Mesenchymal stem cell (in vitro differentiated cells and primary cell): Measurements from ENCODE around the gene NKD2.

ENCODE experiments used
- DNase-seq: peaks from one replicate; pipeline ENCODE4 v3.0.0-alpha.2; 2013
- H2AFZ ChIP-seq: one replicate; pipeline ENCODE4 v1.6.1; 2013; ENCODE audit warnings: low read depth, mild to moderate bottlenecking, control low read depth, inconsistent platforms, low read length, moderate library complexity
- H2AK5ac ChIP-seq: 2 replicates; pipeline ENCODE4 v1.6.1; 2013; ENCODE audit warnings: low read length, moderate library complexity, mild to moderate bottlenecking, inconsistent platforms; ENCODE audit not compliant: severe bottlenecking
- H2BK120ac ChIP-seq: one replicate; pipeline ENCODE4 v1.6.1; 2013; ENCODE audit warnings: low read depth, mild to moderate bottlenecking, inconsistent platforms, low read length, moderate library complexity
- H2BK12ac ChIP-seq, 2 experiments: one replicate each; pipeline ENCODE4 v1.6.1; 2013; ENCODE audit warnings: inconsistent platforms in 2 of 2, low read length in 2 of 2, mild to moderate bottlenecking in 2 of 2, moderate library complexity in 2 of 2, control low read depth in 1 of 2
- H2BK15ac ChIP-seq: one replicate; pipeline ENCODE4 v1.6.1; 2013; ENCODE audit warnings: mild to moderate bottlenecking, low read depth, inconsistent platforms; ENCODE audit not compliant: poor library complexity, severe bottlenecking
- H2BK5ac ChIP-seq: 2 replicates; pipeline ENCODE4 v1.6.1; 2013; ENCODE audit warnings: low read depth, mild to moderate bottlenecking, low read length, control low read depth, inconsistent platforms; ENCODE audit not compliant: poor library complexity, severe bottlenecking
- H3K14ac ChIP-seq, 2 experiments: one replicate each; pipeline ENCODE4 v1.6.1; 2013; ENCODE audit warnings: inconsistent platforms in 2 of 2, low read length in 2 of 2, control low read depth in 1 of 2, mild to moderate bottlenecking in 1 of 2, moderate library complexity in 1 of 2
- H3K18ac ChIP-seq, 2 experiments: one replicate each; pipeline ENCODE4 v1.6.1; 2013; ENCODE audit warnings: inconsistent platforms in 2 of 2, low read length in 2 of 2, control low read depth in 1 of 2, low read depth in 1 of 2, mild to moderate bottlenecking in 1 of 2
- H3K23ac ChIP-seq, 2 experiments: one replicate each; pipeline ENCODE4 v1.6.1; 2013; ENCODE audit warnings: inconsistent platforms in 2 of 2, low read length in 2 of 2, mild to moderate bottlenecking in 2 of 2, moderate library complexity in 2 of 2, control low read depth in 1 of 2
- H3K27ac ChIP-seq: 2 replicates; pipeline ENCODE4 v1.5.1; 2013; ENCODE audit warnings: mild to moderate bottlenecking, moderate library complexity, low read length, control low read depth, inconsistent platforms; ENCODE audit not compliant: poor library complexity, severe bottlenecking
- H3K27me3 ChIP-seq, 2 experiments: 2 replicates each; pipeline versions ENCODE4 v1.6.1 to v1.7.0; 2013; ENCODE audit warnings: low read length in 2 of 2, mild to moderate bottlenecking in 2 of 2, moderate library complexity in 2 of 2, control low read depth in 1 of 2, inconsistent platforms in 1 of 2; ENCODE audit not compliant: control insufficient read depth in 1 of 2, insufficient read depth in 1 of 2
- H3K36me3 ChIP-seq, 2 experiments: 2 replicates each; pipeline versions ENCODE4 v1.6.1 to v1.7.0; 2013; ENCODE audit warnings: low read length in 2 of 2, control low read depth in 1 of 2, inconsistent platforms in 1 of 2, low read depth in 1 of 2, mild to moderate bottlenecking in 1 of 2; ENCODE audit not compliant: insufficient read depth in 2 of 2, control insufficient read depth in 1 of 2
- H3K4ac ChIP-seq, 2 experiments: one replicate each; pipeline ENCODE4 v1.6.1; 2013; ENCODE audit warnings: inconsistent platforms in 2 of 2, low read length in 2 of 2, mild to moderate bottlenecking in 2 of 2, moderate library complexity in 2 of 2, control low read depth in 1 of 2, low read depth in 1 of 2
- H3K4me1 ChIP-seq: 2 replicates; pipeline ENCODE4 v1.6.1; 2013; ENCODE audit warnings: low read depth, low read length, control low read depth; ENCODE audit not compliant: control insufficient read depth, insufficient read depth
- H3K4me2 ChIP-seq: 2 replicates; pipeline ENCODE4 v1.6.1; 2013; ENCODE audit warnings: low read length, mild to moderate bottlenecking, inconsistent platforms; ENCODE audit not compliant: poor library complexity, severe bottlenecking
- H3K4me3 ChIP-seq, 2 experiments: 2 replicates each; pipeline versions ENCODE4 v1.5.1 to v1.7.0; 2013; ENCODE audit warnings: low read length in 2 of 2, mild to moderate bottlenecking in 2 of 2, control low read depth in 1 of 2, low read depth in 1 of 2; ENCODE audit not compliant: insufficient read depth in 1 of 2
- H3K79me1 ChIP-seq: replicated peaks from 2 replicates; pipeline ENCODE4 v1.6.1; 2013; ENCODE audit warnings: mild to moderate bottlenecking, control low read depth, low read length, inconsistent platforms; ENCODE audit not compliant: poor library complexity, severe bottlenecking
- H3K9ac ChIP-seq: 2 replicates; pipeline ENCODE4 v1.7.0; 2013; ENCODE audit warnings: mild to moderate bottlenecking, low read length, moderate library complexity
- H3K9me3 ChIP-seq: 2 replicates; pipeline ENCODE4 v1.7.0; 2013; ENCODE audit warnings: mild to moderate bottlenecking, low read length; ENCODE audit not compliant: control insufficient read depth
- H4K8ac ChIP-seq: one replicate; pipeline ENCODE4 v1.6.1; 2013; ENCODE audit warnings: inconsistent platforms, mild to moderate bottlenecking, low read length, moderate library complexity
- H4K91ac ChIP-seq: one replicate; pipeline ENCODE4 v1.6.1; 2013; ENCODE audit warnings: mild to moderate bottlenecking, low read length, inconsistent platforms
- WGBS: methylation state at CpG from one replicate; pipeline ENCODE4 v1.1.7; 2013; ENCODE audit warnings: mixed read lengths; 5-methylcytosine and 5-hydroxymethylcytosine counted together

The NKD2 gene

DNA sequence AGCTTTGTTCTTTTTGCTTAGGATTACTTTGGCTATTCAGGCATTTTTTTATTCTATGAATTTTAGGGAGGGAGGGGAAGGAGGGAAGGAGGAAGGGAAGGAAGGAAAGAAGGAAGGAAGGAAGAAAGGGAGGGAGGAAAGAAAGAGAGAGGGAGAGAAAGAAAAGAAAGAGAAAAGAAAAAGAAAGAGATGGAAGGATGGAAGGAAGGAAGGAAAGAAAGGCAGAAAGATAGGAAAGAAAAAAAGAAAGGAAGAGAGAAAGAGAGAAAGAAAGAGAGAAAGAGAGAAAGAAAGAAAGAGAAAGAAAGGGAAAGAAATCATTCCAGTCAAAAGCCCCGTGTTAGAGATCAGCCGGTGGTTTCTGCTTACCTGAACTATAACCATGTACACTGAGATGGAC, 20.8 kb upstream of the NKD2 start:
- no peak overlapping the region for H2BK12ac ChIP-seq
- H2BK120ac ChIP-seq, result no peak overlapping the region
- DNase-seq, result no peak
- H3K79me1 ChIP-seq, result no peaks in the 10 kb centered on the region
- H3K4ac ChIP-seq, result no peak overlapping the region
- H3K9ac ChIP-seq, result no peak overlapping the region
- H3K4me3 ChIP-seq, result no peak overlapping the region
- no peak overlapping the region for H2BK15ac ChIP-seq
- H3K27me3 ChIP-seq, result peaks cover 22 to 54% of the 10 kb centered on the region in 2 experiments
- H3K23ac ChIP-seq, result no peak overlapping the region
- H4K91ac ChIP-seq, result no peak overlapping the region
- WGBS, result 61% methylated on average over 2 of the region's 2 CpGs
- H3K18ac ChIP-seq, result no peak overlapping the region
- no peak overlapping the region for H4K8ac ChIP-seq
- no peaks in the 10 kb centered on the region for H3K36me3 ChIP-seq
- H2AK5ac ChIP-seq, result no peak overlapping the region
- H3K27ac ChIP-seq, result no peak overlapping the region
- no peak overlapping the region for H2AFZ ChIP-seq
- peaks cover 3% of the 10 kb centered on the region for H3K4me1 ChIP-seq
- no peak overlapping the region for H3K14ac ChIP-seq
- H3K9me3 ChIP-seq, result peaks cover 13% of the 10 kb centered on the region
- H2BK5ac ChIP-seq, result no peak overlapping the region
- H3K4me2 ChIP-seq, result no peak overlapping the region

DNA sequence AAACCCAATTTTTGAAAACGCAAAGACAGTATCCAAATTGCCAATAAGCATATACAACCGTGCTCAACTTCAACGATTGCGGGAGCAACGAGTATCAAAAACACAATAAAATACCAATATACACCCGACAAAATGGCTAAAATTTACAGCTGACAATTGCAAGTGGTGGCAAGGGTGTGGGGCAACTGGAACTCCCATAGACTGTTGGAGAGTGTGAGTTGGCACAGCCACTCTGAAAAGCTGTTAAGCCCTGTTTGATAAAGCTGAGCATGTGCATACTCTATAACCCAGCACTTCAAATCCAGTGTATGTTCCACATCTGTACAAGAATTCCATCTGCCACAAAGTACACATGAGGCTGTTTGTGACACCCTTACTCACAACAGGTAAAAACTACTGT, 20.3 kb upstream of the NKD2 start:
- no peak overlapping the region for H3K4ac ChIP-seq
- H3K23ac ChIP-seq, result no peak overlapping the region
- no peak overlapping the region for H3K18ac ChIP-seq
- WGBS, result 78% methylated on average over 6 of the region's 6 CpGs
- no peak overlapping the region for H3K27ac ChIP-seq
- no peaks in the 10 kb centered on the region for H3K36me3 ChIP-seq
- no peak overlapping the region for H2BK5ac ChIP-seq
- no peak overlapping the region for H3K9ac ChIP-seq
- H3K9me3 ChIP-seq, result peaks cover 13% of the 10 kb centered on the region
- H2BK12ac ChIP-seq, result no peak overlapping the region
- no peak overlapping the region for H3K4me3 ChIP-seq
- no peaks in the 10 kb centered on the region for H3K79me1 ChIP-seq
- no peak for DNase-seq
- no peak overlapping the region for H4K8ac ChIP-seq
- H2BK120ac ChIP-seq, result no peak overlapping the region
- no peak overlapping the region for H2BK15ac ChIP-seq
- H3K4me1 ChIP-seq, result peaks cover 3% of the 10 kb centered on the region
- H2AFZ ChIP-seq, result no peak overlapping the region
- H4K91ac ChIP-seq, result no peak overlapping the region
- H3K27me3 ChIP-seq, result peaks cover 24 to 50% of the 10 kb centered on the region in 2 experiments
- H3K4me2 ChIP-seq, result no peak overlapping the region
- no peak overlapping the region for H2AK5ac ChIP-seq
- no peak overlapping the region for H3K14ac ChIP-seq

DNA sequence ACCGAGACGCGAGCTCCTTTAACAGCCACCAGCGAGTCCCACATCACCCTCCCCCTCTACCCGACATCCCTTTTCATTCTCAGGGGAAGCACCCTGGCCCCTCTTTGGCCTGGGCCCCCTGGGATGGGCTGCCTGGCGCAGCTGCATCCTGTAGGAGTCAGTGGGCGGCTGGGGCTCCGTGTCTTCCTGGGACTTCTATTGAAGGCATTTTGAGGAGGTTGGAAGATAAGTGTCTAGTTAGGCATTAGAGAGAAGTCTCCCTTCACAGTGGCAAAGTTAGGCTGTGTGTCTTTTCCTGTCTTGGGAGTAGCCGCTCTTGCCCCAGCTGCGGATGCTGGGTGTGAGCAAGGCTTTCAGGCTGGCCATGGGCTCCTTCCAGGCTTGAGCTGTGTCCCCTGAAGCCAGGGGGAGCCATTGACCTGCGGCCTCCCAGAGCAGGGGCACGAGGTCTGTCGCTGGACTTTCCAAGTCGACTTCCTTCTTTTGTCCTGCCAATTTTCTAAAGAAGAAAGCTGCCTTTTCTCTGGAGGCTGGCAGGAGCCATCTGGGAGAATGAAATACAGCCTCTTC, 18.6 kb upstream of the NKD2 start:
- H3K27me3 ChIP-seq, result peaks cover 34 to 40% of the 10 kb centered on the region in 2 experiments
- H3K9me3 ChIP-seq, result peaks cover 9% of the 10 kb centered on the region
- H3K9ac ChIP-seq, result no peak overlapping the region
- H3K23ac ChIP-seq, result peak overlapping the region in 1 of 2 experiments; percentile 50
- H3K36me3 ChIP-seq, result no peaks in the 10 kb centered on the region
- H4K91ac ChIP-seq, result no peak overlapping the region
- DNase-seq, result no peak
- no peak overlapping the region for H3K27ac ChIP-seq
- no peak overlapping the region for H2AFZ ChIP-seq
- H2BK12ac ChIP-seq, result no peak overlapping the region
- H2BK5ac ChIP-seq, result no peak overlapping the region
- H3K79me1 ChIP-seq, result no peaks in the 10 kb centered on the region
- H3K14ac ChIP-seq, result no peak overlapping the region
- H2BK120ac ChIP-seq, result peak overlapping the region; percentile 3
- H3K4me3 ChIP-seq, result no peak overlapping the region
- 67% methylated on average over 13 of the region's 14 CpGs for WGBS
- no peak overlapping the region for H2BK15ac ChIP-seq
- H3K4me2 ChIP-seq, result no peak overlapping the region
- peak overlapping the region in 1 of 2 experiments; percentile 43 for H3K18ac ChIP-seq
- no peak overlapping the region for H2AK5ac ChIP-seq
- no peaks in the 10 kb centered on the region for H3K4me1 ChIP-seq
- H4K8ac ChIP-seq, result peak overlapping the region; percentile 54
- H3K4ac ChIP-seq, result no peak overlapping the region

DNA sequence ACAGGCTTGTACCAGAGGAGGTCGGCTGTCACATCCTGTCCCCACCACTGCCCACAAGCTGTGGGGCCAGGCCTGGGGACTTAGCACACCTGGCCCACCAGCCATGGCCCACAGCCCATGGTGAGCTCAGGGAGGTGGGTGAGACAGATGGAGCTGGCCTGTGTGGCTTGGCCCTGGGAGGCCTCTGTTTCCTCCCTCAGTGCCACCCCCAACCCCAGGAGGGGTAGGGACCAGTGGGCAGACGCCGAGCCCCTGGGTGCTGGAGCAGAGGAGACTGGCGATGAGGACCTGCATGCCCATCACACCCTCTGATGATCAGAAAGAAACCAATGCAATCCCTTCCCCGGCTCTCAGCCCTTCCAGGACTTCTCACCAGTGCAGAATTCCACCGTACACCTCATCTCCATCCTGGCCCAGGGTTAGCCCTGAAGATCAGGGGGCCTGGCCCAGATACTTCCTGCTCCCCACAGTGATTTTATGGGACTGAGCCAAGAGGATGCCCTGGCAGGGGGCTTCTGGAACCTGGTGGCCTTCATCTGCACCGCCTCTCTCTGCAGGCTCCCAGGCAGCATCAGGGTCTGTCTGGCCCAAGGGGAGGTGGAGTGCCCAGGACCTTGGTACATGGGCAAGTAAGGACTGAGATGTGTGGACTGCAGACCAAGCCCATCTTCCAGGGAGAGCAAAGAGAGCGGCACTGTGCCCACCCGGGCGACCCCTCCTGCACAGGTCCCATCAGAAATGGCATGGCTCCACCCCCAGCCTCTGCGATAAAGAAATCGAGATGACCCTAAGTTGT, 16.9 kb upstream of the NKD2 start:
- no peak overlapping the region for H2AK5ac ChIP-seq
- H3K27ac ChIP-seq, result no peak overlapping the region
- H2BK15ac ChIP-seq, result peak overlapping the region; percentile 71
- no peak overlapping the region for H3K23ac ChIP-seq
- H3K27me3 ChIP-seq, result peaks cover 28 to 51% of the 10 kb centered on the region in 2 experiments
- DNase-seq, result no peak
- no peak overlapping the region for H3K14ac ChIP-seq
- H3K4ac ChIP-seq, result no peak overlapping the region
- H3K18ac ChIP-seq, result no peak overlapping the region
- H3K9me3 ChIP-seq, result peaks cover 9% of the 10 kb centered on the region
- H3K4me1 ChIP-seq, result no peaks in the 10 kb centered on the region
- WGBS, result 97% methylated on average over 12 of the region's 12 CpGs
- no peak overlapping the region for H3K4me3 ChIP-seq
- no peaks in the 10 kb centered on the region for H3K79me1 ChIP-seq
- no peak overlapping the region for H2BK120ac ChIP-seq
- H2AFZ ChIP-seq, result no peak overlapping the region
- H3K9ac ChIP-seq, result no peak overlapping the region
- H2BK5ac ChIP-seq, result no peak overlapping the region
- H2BK12ac ChIP-seq, result peak overlapping the region in 1 of 2 experiments; percentile 59
- no peaks in the 10 kb centered on the region for H3K36me3 ChIP-seq
- H4K8ac ChIP-seq, result no peak overlapping the region
- no peak overlapping the region for H3K4me2 ChIP-seq
- H4K91ac ChIP-seq, result no peak overlapping the region
